ENCODE results near the gene PSMB3.

Gene PSMB3

GRCh38 chr17:38733282-38733981, 19.1 kb upstream of the PSMB3 start:
- no peak for DNase-seq (ENCODE audit: extremely low read depth in 1 of 2, low read depth in 1 of 2)

GRCh38 chr17:38733982-38734973, 18.3 kb upstream of the PSMB3 start:
- DNase-seq (ENCODE audit: extremely low read depth in 1 of 2, low read depth in 1 of 2) = no peak

GRCh38 chr17:38735161-38735997, 17.2 kb upstream of the PSMB3 start:
- DNase-seq (ENCODE audit: extremely low read depth in 1 of 2, low read depth in 1 of 2) = peak; percentile 48 to 81

- DNase-seq (ENCODE audit: extremely low read depth in 1 of 2, low read depth in 1 of 2) = no peak
Measured at GRCh38 chr17:38738007-38738662, 14.4 kb upstream of the PSMB3 start.

GRCh38 chr17:38738686-38739085, 13.9 kb upstream of the PSMB3 start:
- no peak for DNase-seq (ENCODE audit: extremely low read depth in 1 of 2, low read depth in 1 of 2)

GRCh38 chr17:38739305-38739704, 13.2 kb upstream of the PSMB3 start:
- DNase-seq (ENCODE audit: extremely low read depth in 1 of 2, low read depth in 1 of 2) = no peak

GRCh38 chr17:38740044-38740443, 12.5 kb upstream of the PSMB3 start:
- DNase-seq (ENCODE audit: extremely low read depth in 1 of 2, low read depth in 1 of 2) = no peak

- no peak for DNase-seq (ENCODE audit: extremely low read depth in 1 of 2, low read depth in 1 of 2)
Measured at GRCh38 chr17:38740806-38741205, 11.7 kb upstream of the PSMB3 start.

GRCh38 chr17:38741461-38741860, 11.1 kb upstream of the PSMB3 start:
- DNase-seq (ENCODE audit: extremely low read depth in 1 of 2, low read depth in 1 of 2) = no peak

GRCh38 chr17:38741921-38742410, 10.6 kb upstream of the PSMB3 start:
- DNase-seq (ENCODE audit: extremely low read depth in 1 of 2, low read depth in 1 of 2) = no peak

GRCh38 chr17:38742411-38743308, 9.9 kb upstream of the PSMB3 start:
- no peak for DNase-seq (ENCODE audit: extremely low read depth in 1 of 2, low read depth in 1 of 2)

- no peak for DNase-seq (ENCODE audit: extremely low read depth in 1 of 2, low read depth in 1 of 2)
Measured at GRCh38 chr17:38743556-38744171, 8.9 kb upstream of the PSMB3 start.

- DNase-seq (ENCODE audit: extremely low read depth in 1 of 2, low read depth in 1 of 2) = no peak
Measured at GRCh38 chr17:38745545-38745944, 7.0 kb upstream of the PSMB3 start.

GRCh38 chr17:38746004-38746848, 6.3 kb upstream of the PSMB3 start:
- no peak for DNase-seq (ENCODE audit: extremely low read depth in 1 of 2, low read depth in 1 of 2)

- no peak for DNase-seq (ENCODE audit: extremely low read depth in 1 of 2, low read depth in 1 of 2)
Measured at GRCh38 chr17:38746849-38747462, 5.6 kb upstream of the PSMB3 start.

- no peak for DNase-seq (ENCODE audit: extremely low read depth in 1 of 2, low read depth in 1 of 2)
Measured at GRCh38 chr17:38747463-38748148, 4.9 kb upstream of the PSMB3 start.

All from activated CD8-positive, alpha-beta memory T cell treated with anti-CD3 and anti-CD28 coated beads for 1 hour (primary cell).